Neural progenitor cell (in vitro differentiated cells): ENCODE measurements around the gene DLG2.

Source experiments
- EZH2 ChIP-seq: fragments of 200-600 bp; sonication (generic); IDR thresholded peaks from 2 replicates; pipeline ENCODE4 v1.6.1; 2017; ENCODE audit warnings: antibody characterized with exemption, mild to moderate bottlenecking, moderate library complexity
- TF ChIP-seq, protein P1 (sequence below): fragments of 200-600 bp; sonication (generic); IDR thresholded peaks from 2 replicates; pipeline ENCODE4 v1.5.1; 2017; ENCODE audit warnings: antibody characterized with exemption, mild to moderate bottlenecking

GRCh38 chr11:84129961-84130576, 1497.1 kb downstream of the DLG2 start:
- TF ChIP-seq, protein P1, sequence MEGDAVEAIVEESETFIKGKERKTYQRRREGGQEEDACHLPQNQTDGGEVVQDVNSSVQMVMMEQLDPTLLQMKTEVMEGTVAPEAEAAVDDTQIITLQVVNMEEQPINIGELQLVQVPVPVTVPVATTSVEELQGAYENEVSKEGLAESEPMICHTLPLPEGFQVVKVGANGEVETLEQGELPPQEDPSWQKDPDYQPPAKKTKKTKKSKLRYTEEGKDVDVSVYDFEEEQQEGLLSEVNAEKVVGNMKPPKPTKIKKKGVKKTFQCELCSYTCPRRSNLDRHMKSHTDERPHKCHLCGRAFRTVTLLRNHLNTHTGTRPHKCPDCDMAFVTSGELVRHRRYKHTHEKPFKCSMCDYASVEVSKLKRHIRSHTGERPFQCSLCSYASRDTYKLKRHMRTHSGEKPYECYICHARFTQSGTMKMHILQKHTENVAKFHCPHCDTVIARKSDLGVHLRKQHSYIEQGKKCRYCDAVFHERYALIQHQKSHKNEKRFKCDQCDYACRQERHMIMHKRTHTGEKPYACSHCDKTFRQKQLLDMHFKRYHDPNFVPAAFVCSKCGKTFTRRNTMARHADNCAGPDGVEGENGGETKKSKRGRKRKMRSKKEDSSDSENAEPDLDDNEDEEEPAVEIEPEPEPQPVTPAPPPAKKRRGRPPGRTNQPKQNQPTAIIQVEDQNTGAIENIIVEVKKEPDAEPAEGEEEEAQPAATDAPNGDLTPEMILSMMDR, result no peak
- TF ChIP-seq EZH2, result no peak
